Activated naive CD4-positive, alpha-beta T cell (primary cell): ENCODE data around the gene XRCC5.
A peak's percentile ranks its signal among the peaks of the same experiment; 100 is the strongest.

Experiments
- DNase-seq, 4 experiments: peaks; one replicate each; lab custom pipeline; 2025; lab: John Stamatoyannopoulos, UW

Gene XRCC5

GRCh38 chr2:216084547-216084946, 24.6 kb upstream of the XRCC5 start:
- DNase-seq: peak in 2 of 4 experiments; percentile 5 to 15

DNA sequence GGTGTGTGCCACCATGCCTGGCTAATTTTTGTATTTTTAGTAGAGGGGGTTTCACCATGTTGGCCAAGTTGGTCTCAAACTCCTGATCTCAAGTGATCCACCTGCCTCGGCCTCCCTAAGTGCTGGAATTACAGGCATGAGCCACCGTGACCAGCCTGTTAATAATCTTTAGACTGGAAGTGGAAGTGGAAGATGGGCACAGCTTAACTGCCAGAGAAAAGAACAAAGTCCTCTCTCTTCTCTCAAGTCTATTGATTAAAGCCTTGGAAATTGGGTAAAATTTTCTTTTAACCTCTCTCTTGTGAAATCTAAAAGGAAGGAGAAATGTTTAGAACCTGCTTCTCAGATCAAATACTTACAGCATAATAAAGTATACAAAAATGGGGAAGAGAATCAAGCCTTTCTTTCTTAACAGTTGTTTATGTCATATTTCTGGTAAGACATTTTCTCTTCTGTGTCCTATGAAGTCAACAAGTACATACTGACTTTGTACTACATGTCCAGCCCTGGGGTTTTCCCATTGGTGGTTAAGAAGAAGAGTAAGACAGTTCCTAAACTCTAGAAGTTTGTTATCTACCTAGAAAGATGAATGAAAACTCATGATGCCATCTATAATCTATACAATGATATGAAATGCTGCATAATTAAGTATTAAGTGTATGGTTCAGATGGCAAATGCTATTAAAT, 22.8 kb upstream of the XRCC5 start:
- no peak for DNase-seq

DNA sequence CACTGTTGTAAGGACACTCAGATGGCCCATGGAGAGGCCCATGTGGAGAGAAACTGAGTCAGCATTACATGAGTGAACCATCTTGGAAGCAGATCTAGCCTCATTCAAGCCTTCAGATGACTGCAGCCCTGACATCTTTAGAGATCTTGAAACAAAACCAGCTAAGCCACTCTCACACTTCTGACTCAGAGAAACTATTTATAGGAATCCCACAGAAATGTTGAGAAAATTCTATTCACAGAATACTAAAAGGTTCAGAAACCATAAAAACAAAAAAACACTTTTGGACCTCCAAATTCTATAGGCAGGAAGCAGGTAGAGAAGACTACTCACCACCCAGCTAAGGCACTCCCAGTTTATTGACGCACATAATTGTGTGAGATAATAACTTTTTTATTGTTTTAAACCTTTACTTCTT, 18.8 kb upstream of the XRCC5 start:
- DNase-seq: no peak

GRCh38 chr2:216092646-216093045, 16.5 kb upstream of the XRCC5 start:
- DNase-seq: no peak

- no peak for DNase-seq
Observed at GRCh38 chr2:216094701-216095100, 14.4 kb upstream of the XRCC5 start.

GRCh38 chr2:216098421-216099334, 10.5 kb upstream of the XRCC5 start:
- DNase-seq: no peak

- DNase-seq: no peak
Observed at GRCh38 chr2:216101109-216101508, 8.0 kb upstream of the XRCC5 start.

GRCh38 chr2:216103213-216103612, 5.9 kb upstream of the XRCC5 start:
- DNase-seq: no peak

DNA sequence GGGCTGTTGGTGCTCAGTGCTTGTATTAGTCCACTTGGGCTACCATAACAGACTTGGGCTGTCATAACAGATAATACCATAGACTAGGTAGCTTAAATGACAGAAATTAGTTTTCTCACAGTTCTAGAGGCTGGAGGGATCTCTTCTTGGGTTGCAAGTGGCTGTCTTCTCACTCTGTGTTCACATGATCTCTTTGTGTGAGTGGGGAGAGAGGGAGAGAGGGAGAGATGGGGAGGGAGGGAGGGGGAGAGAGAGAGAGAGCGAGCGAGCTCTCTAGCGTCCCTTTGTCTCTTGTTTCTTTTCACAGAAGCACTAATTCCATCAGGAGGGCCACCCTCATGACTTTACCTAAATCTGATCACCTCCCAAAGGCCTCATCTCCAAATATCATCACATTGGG, 4.5 kb upstream of the XRCC5 start:
- no peak for DNase-seq

DNA sequence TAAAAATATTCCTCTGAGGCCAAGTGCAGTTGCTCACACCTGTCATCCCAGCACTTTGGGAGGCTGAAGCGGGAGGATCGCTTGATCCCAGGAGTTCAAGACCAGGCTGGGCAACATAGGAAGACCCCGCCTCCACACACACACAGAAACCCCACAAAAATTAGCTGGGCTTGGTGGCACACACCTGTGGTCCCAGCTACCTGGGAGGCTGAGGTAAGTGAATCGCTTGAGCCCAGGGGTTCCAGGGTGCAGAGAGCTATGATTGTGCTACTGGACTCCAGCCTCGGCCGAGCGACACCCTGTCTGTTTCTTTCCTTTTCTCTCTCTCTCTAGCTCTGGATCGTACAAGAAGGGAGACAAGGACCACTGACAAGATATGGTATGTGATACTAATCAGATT, 1.8 kb upstream of the XRCC5 start:
- DNase-seq: no peak

GRCh38 chr2:216107760-216108159, 1.4 kb upstream of the XRCC5 start:
- DNase-seq: no peak

GRCh38 chr2:216108310-216108966, 710 bp upstream of the XRCC5 start:
- no peak for DNase-seq

DNA sequence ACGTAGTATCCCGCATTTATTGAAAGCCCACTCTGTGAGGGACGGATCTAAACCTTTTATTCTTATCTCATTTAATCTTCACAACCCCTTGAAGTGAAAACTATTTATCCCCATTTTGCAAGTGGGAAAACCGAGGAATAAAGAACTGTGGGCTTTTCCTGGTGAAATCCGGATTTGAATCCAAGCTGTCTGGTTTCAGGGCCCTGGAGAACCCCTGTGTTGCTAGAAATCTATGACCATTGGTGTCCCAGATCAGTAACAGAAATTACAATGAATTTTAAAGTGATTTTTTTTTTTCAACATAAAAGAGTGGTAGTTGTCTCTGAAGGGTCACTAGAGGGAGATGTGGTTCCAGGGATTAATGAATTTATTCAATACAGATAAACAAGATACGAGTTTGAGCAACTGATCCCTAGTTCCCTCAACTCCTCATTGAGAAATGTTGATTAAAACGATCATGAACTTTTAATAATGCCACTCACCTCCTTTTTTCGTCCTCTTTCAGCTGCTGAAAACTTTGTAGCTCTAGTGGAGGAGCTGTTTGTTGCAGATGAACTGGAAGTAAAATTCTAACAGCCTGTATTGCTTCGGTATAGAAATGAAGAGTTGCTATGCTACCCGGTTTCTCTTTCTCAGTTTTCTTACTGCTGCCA, 940 bp downstream of the XRCC5 start:
- no peak for DNase-seq

GRCh38 chr2:216110620-216111019, 1.5 kb downstream of the XRCC5 start:
- DNase-seq: no peak

- DNase-seq: no peak
Observed at GRCh38 chr2:216111122-216111521, 2.0 kb downstream of the XRCC5 start.

DNA sequence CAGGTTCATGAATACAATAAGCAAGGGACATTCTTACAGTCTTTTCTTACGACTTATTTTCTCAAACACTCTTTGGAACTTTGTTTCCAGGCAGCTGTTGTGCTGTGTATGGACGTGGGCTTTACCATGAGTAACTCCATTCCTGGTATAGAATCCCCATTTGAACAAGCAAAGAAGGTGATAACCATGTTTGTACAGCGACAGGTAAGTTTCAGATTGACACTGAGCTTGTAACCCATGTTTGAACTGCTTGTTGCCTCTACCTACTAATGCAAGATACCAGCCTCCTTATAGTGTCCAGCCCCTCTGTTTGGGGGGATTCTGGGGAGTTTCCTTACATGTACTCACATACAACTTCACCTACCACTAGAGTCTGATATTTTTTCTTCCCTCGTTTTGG, 3.8 kb downstream of the XRCC5 start:
- DNase-seq: no peak

GRCh38 chr2:216113572-216113971, 4.4 kb downstream of the XRCC5 start:
- no peak for DNase-seq

- DNase-seq: no peak
Observed at GRCh38 chr2:216114382-216114713, 5.2 kb downstream of the XRCC5 start.

DNA sequence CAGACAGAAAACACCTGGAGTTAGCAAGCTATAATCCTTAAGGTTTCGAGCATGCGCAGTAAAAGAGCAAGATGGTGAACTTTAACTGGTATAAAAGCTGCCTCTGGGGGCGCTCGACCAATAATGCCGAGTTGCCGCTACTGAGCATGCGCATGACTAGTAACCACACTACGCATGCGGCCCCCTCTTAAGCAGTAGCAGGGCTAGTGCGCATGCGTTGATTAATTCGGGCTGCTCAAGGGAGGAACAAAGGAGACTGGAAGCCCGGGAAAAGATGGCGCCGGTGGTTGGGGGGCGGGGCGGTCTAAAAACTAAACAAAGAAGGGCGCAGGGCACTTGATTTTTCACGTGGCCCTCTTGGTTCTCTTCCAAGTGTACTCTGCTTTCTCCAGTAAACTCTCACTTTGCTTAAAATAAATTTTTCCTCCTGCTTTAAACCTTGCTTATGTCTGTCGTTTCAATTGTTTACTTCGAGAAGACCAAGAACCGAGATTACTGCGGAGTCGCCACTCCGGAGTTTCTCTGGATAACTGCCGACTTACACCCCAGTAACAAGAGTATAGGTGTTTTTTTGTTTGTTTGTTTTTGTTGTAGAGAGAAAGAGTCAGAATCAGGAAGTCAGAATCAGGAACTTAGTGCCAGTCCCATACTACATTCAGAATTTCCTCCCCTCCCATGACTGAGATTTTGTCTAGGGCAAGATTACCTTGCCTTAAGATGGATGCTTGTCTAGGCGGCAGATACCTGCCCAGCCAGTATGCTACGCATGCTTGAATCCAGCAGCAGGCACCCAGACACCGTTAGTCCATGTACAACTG, 5.8 kb downstream of the XRCC5 start:
- DNase-seq: peak; percentile 92 to 95 (median 92)

GRCh38 chr2:216116418-216116817, 7.3 kb downstream of the XRCC5 start:
- no peak for DNase-seq

GRCh38 chr2:216117561-216118340, 8.6 kb downstream of the XRCC5 start:
- DNase-seq: no peak
